Stimulated activated naive CD4-positive, alpha-beta T cell treated with Interleukin-2 at 50 U/mL for 16 hours (primary cell): ENCODE measurements around the gene LCP2.

ENCODE experiments used
- DNase-seq: peaks from one replicate; lab custom pipeline; 2025; lab: John Stamatoyannopoulos, UW

The LCP2 gene

GRCh38 chr5:170297589-170298462 is at the start of gene LCP2:
Gene LCP2, minus strand, starts transcription at chr5:170297777. Its CDS starts 166 bp downstream, at chr5:170297611.
- peak; percentile 33 for DNase-seq

- no peak for DNase-seq
Measured at GRCh38 chr5:170347022-170347567, 49.5 kb upstream of the LCP2 start.

GRCh38 chr5:170345971-170346370 is 48.4 kb upstream of the LCP2 start:
- DNase-seq = no peak

- no peak for DNase-seq
Measured at GRCh38 chr5:170343177-170343576, 45.6 kb upstream of the LCP2 start.

- no peak for DNase-seq
Measured at GRCh38 chr5:170342153-170342725, 44.7 kb upstream of the LCP2 start.

- no peak for DNase-seq
Measured at GRCh38 chr5:170341545-170341944, 44.0 kb upstream of the LCP2 start.

- no peak for DNase-seq
Measured at GRCh38 chr5:170339780-170340167, 42.2 kb upstream of the LCP2 start.

- DNase-seq = peak; percentile 43
Measured at GRCh38 chr5:170338933-170339779, 41.6 kb upstream of the LCP2 start.

- no peak for DNase-seq
Measured at GRCh38 chr5:170338291-170338690, 40.7 kb upstream of the LCP2 start.

- no peak for DNase-seq
Measured at GRCh38 chr5:170337045-170337733, 39.6 kb upstream of the LCP2 start.

GRCh38 chr5:170336065-170336464 is 38.5 kb upstream of the LCP2 start:
- DNase-seq = no peak

GRCh38 chr5:170334626-170335025 is 37.0 kb upstream of the LCP2 start:
- no peak for DNase-seq

- DNase-seq = peak; percentile 68
Measured at GRCh38 chr5:170333161-170333910, 35.8 kb upstream of the LCP2 start.

- no peak for DNase-seq
Measured at GRCh38 chr5:170332058-170332457, 34.5 kb upstream of the LCP2 start.

- DNase-seq = no peak
Measured at GRCh38 chr5:170330568-170331054, 33.0 kb upstream of the LCP2 start.

- no peak for DNase-seq
Measured at GRCh38 chr5:170329524-170329923, 31.9 kb upstream of the LCP2 start.

GRCh38 chr5:170327829-170328228 is 30.3 kb upstream of the LCP2 start:
- DNase-seq = no peak

- no peak for DNase-seq
Measured at GRCh38 chr5:170327168-170327567, 29.6 kb upstream of the LCP2 start.

- no peak for DNase-seq
Measured at GRCh38 chr5:170319301-170319700, 21.7 kb upstream of the LCP2 start.

GRCh38 chr5:170317499-170317898 is 19.9 kb upstream of the LCP2 start:
- DNase-seq = no peak

- no peak for DNase-seq
Measured at GRCh38 chr5:170316937-170317336, 19.4 kb upstream of the LCP2 start.
